Neural progenitor cell (in vitro differentiated cells): ENCODE measurements around the gene SIGLEC1. TPM values are rescaled to one million over a fixed set of nuclear protein-coding genes. Genes with fewer than 3 reads are reported as not detected.

ENCODE experiments used
- DNase-seq: peaks from one replicate; pipeline ENCODE4 v3.0.0-alpha.2; 2016; ENCODE audit warnings: low spot score
- H2AFZ ChIP-seq: fragments of 200-600 bp; sonication (generic); replicated peaks from 2 replicates; pipeline ENCODE4 v1.6.1; 2016; ENCODE audit warnings: antibody characterized with exemption
- H3F3A ChIP-seq: fragments of 200-600 bp; sonication (generic); 2 replicates; pipeline ENCODE4 v1.6.1; 2016; ENCODE audit warnings: antibody characterized with exemption, low read depth
- H3K27ac ChIP-seq: fragments of 200-600 bp; sonication (generic); 2 replicates; pipeline ENCODE4 v1.5.1; 2016; ENCODE audit warnings: mild to moderate bottlenecking
- H3K27me3 ChIP-seq: fragments of 200-600 bp; sonication (generic); 2 replicates; pipeline ENCODE4 v1.6.1; 2016; ENCODE audit warnings: mild to moderate bottlenecking, moderate library complexity
- H3K36me3 ChIP-seq: fragments of 200-600 bp; sonication (generic); 2 replicates; pipeline ENCODE4 v1.5.1; 2016
- H3K4me1 ChIP-seq: fragments of 200-600 bp; sonication (generic); 2 replicates; pipeline ENCODE4 v1.6.1; 2016; ENCODE audit warnings: mixed run types
- H3K4me2 ChIP-seq: fragments of 200-600 bp; sonication (generic); 2 replicates; pipeline ENCODE4 v1.6.1; 2016
- H3K4me3 ChIP-seq: fragments of 200-600 bp; sonication (generic); 2 replicates; pipeline ENCODE4 v1.5.1; 2016
- H3K79me2 ChIP-seq: fragments of 200-600 bp; sonication (generic); 2 replicates; pipeline ENCODE4 v1.6.1; 2016; ENCODE audit warnings: low read depth
- H3K9ac ChIP-seq: fragments of 200-600 bp; sonication (generic); 2 replicates; pipeline ENCODE4 v1.6.1; 2016
- H3K9me3 ChIP-seq: fragments of 200-600 bp; sonication (generic); 2 replicates; pipeline ENCODE4 v1.5.1; 2016; ENCODE audit warnings: low read depth
- H4K20me1 ChIP-seq: fragments of 200-600 bp; sonication (generic); 2 replicates; pipeline ENCODE4 v1.6.1; 2016; ENCODE audit warnings: low read depth
- H3K27ac Mint-ChIP-seq: 3 replicates; pipeline ENCODE4 v1.8.0; 2021; ENCODE audit warnings: mixed read lengths
- H3K27me3 Mint-ChIP-seq: 2 replicates; pipeline ENCODE4 v1.8.0; 2022; ENCODE audit warnings: low read depth, mild to moderate bottlenecking, inconsistent platforms, moderate library complexity, mixed read lengths; ENCODE audit not compliant: insufficient read depth
- H3K36me3 Mint-ChIP-seq: 3 replicates; pipeline ENCODE4 v1.8.0; 2021; ENCODE audit warnings: mixed read lengths
- H3K4me1 Mint-ChIP-seq: 3 replicates; pipeline ENCODE4 v1.8.0; 2021; ENCODE audit warnings: mixed read lengths
- H3K4me3 Mint-ChIP-seq: 3 replicates; pipeline ENCODE4 v1.8.0; 2021; ENCODE audit warnings: mild to moderate bottlenecking, moderate library complexity, mixed read lengths
- H3K9me3 Mint-ChIP-seq: 3 replicates; pipeline ENCODE4 v1.8.0; 2020; ENCODE audit warnings: mixed read lengths
- CTCF ChIP-seq: fragments of 200-600 bp; sonication (generic); IDR thresholded peaks from 2 replicates; pipeline ENCODE4 v1.5.1; 2017; ENCODE audit warnings: antibody characterized with exemption, mild to moderate bottlenecking
- EZH2 ChIP-seq: fragments of 200-600 bp; sonication (generic); IDR thresholded peaks from 2 replicates; pipeline ENCODE4 v1.6.1; 2017; ENCODE audit warnings: antibody characterized with exemption, mild to moderate bottlenecking, moderate library complexity
- EZH2phosphoT487 ChIP-seq: fragments of 200-600 bp; sonication (generic); IDR thresholded peaks from 2 replicates; pipeline ENCODE4 v1.6.1; 2017; ENCODE audit warnings: antibody characterized with exemption
- total RNA-seq: library from RNA; depleted of rRNA; stranded (reverse); fragments of >200 nt; gene quantifications from 2 replicates; pipeline ENCODE4 v1.2.3, GENCODE V29; 2015; ENCODE audit warnings: low replicate concordance

Gene SIGLEC1
- total RNA-seq, 1 donor from 2014 or later = not detected

GRCh38 chr20:3673221-3674070 is 39.0 kb downstream of the SIGLEC1 start:
- no peak overlapping the region for H3K27ac ChIP-seq
- Mint-ChIP-seq H3K9me3 (no peaks in the 10 kb centered on the region), H3K4me3 (no peak overlapping the region), H3K36me3 (no peaks in the 10 kb centered on the region), H3K27me3 (peaks cover 18% of the 10 kb centered on the region), H3K4me1 (peaks cover 15% of the 10 kb centered on the region), H3K27ac (no peak overlapping the region)
- TF ChIP-seq CTCF (no peak), EZH2phosphoT487 (no peak), EZH2 (no peak)
- no peak overlapping the region for H3K9ac ChIP-seq
- no peak overlapping the region for H2AFZ ChIP-seq
- no peaks in the 10 kb centered on the region for H3F3A ChIP-seq
- no peak for DNase-seq
- H3K4me1 ChIP-seq = no peaks in the 10 kb centered on the region
- no peaks in the 10 kb centered on the region for H4K20me1 ChIP-seq
- no peak overlapping the region for H3K4me3 ChIP-seq
- no peaks in the 10 kb centered on the region for H3K36me3 ChIP-seq
- no peaks in the 10 kb centered on the region for H3K79me2 ChIP-seq
- H3K4me2 ChIP-seq = no peak overlapping the region
- peaks cover 33% of the 10 kb centered on the region for H3K27me3 ChIP-seq
- no peaks in the 10 kb centered on the region for H3K9me3 ChIP-seq

- H3F3A ChIP-seq = no peaks in the 10 kb centered on the region
- H3K36me3 ChIP-seq = no peaks in the 10 kb centered on the region
- no peaks in the 10 kb centered on the region for H3K36me3 Mint-ChIP-seq
- peak; percentile 72 for TF ChIP-seq EZH2
- TF ChIP-seq EZH2phosphoT487 = peak; percentile 59
- no peak for TF ChIP-seq CTCF
- no peaks in the 10 kb centered on the region for H3K9me3 Mint-ChIP-seq
- H3K27ac Mint-ChIP-seq = no peak overlapping the region
- no peaks in the 10 kb centered on the region for H3K79me2 ChIP-seq
- H3K4me1 Mint-ChIP-seq = peaks cover 11% of the 10 kb centered on the region
- DNase-seq = peak; percentile 47
- H3K4me3 ChIP-seq = peak overlapping the region; percentile 41
- peak overlapping the region; percentile 75 for H3K4me2 ChIP-seq
- H4K20me1 ChIP-seq = no peaks in the 10 kb centered on the region
- no peak overlapping the region for H3K27ac ChIP-seq
- H2AFZ ChIP-seq = peak overlapping the region; percentile 24
- H3K9me3 ChIP-seq = no peaks in the 10 kb centered on the region
- H3K27me3 ChIP-seq = peaks cover 33% of the 10 kb centered on the region
- H3K27me3 Mint-ChIP-seq = peaks cover 16% of the 10 kb centered on the region
- no peak overlapping the region for H3K4me3 Mint-ChIP-seq
- no peaks in the 10 kb centered on the region for H3K4me1 ChIP-seq
- no peak overlapping the region for H3K9ac ChIP-seq
These were observed 39.7 kb downstream of the SIGLEC1 start for GRCh38 chr20:3672547-3673171.

- no peaks in the 10 kb centered on the region for H3K79me2 ChIP-seq
- Mint-ChIP-seq H3K4me3 (no peak overlapping the region), H3K9me3 (no peaks in the 10 kb centered on the region), H3K36me3 (no peaks in the 10 kb centered on the region), H3K4me1 (peaks cover 13% of the 10 kb centered on the region), H3K27me3 (peaks cover 15% of the 10 kb centered on the region), H3K27ac (no peak overlapping the region)
- no peaks in the 10 kb centered on the region for H3K36me3 ChIP-seq
- H3K27ac ChIP-seq = no peak overlapping the region
- H3K9ac ChIP-seq = no peak overlapping the region
- peaks cover 33% of the 10 kb centered on the region for H3K27me3 ChIP-seq
- DNase-seq = no peak
- H2AFZ ChIP-seq = peak overlapping the region; percentile 24
- H3K4me2 ChIP-seq = peak overlapping the region; percentile 75
- no peaks in the 10 kb centered on the region for H3F3A ChIP-seq
- H3K4me3 ChIP-seq = peak overlapping the region; percentile 41
- no peaks in the 10 kb centered on the region for H3K4me1 ChIP-seq
- TF ChIP-seq CTCF (no peak), EZH2phosphoT487 (no peak), EZH2 (no peak)
- H4K20me1 ChIP-seq = no peaks in the 10 kb centered on the region
- H3K9me3 ChIP-seq = no peaks in the 10 kb centered on the region
These were observed 40.3 kb downstream of the SIGLEC1 start for GRCh38 chr20:3671986-3672546.
